ENCODE data around the gene CCT8. TPM values are rescaled to one million over a fixed set of nuclear protein-coding genes. Genes with fewer than 3 reads are reported as not detected.

CCT8 gene
- polyA plus RNA-seq, 3 donors = 71.9 to 173 (median 169) TPM

DNA sequence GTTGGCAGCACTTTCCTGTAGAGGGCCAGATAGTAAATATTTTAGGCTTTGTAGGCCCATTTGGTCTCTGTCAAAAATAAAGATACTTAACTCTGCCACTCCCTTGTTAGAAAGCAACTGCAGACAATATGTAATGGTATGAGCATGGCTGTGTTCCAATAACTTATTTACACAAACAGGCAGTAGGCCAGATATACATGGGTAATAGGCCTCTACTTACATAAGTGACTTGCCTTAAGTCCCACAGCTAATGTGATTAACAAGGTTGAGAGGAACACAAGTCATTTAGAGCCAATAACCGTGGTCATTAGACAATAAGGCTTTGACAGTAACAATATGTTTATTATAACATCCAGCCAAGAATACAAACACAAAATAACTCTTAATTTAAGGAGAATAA is 17.4 kb downstream of the CCT8 start:
- no peaks in the 10 kb centered on the region for H3K9me3 ChIP-seq (replicated peaks in 1 of 2; ENCODE audit: control insufficient read depth in 1 of 2, insufficient read depth in 1 of 2, low read length in 2 of 2)
- H3K79me2 ChIP-seq (ENCODE audit: insufficient read depth, low read length) = peaks cover 4% of the 10 kb centered on the region
- peaks cover 93 to 98% of the 10 kb centered on the region in 2 donors for H3K36me3 ChIP-seq (replicated peaks in 1 of 2; ENCODE audit: control insufficient read depth in 1 of 2, insufficient read depth in 2 of 2, low read length in 2 of 2)
- H3K9ac ChIP-seq (ENCODE audit: insufficient read depth, low read length, poor library complexity, severe bottlenecking) = no peak overlapping the region
- H3K27me3 ChIP-seq (ENCODE audit: control insufficient read depth in 2 of 2, insufficient read depth in 2 of 2, low read length in 2 of 2) = no peaks in the 10 kb centered on the region
- intact Hi-C loops (cut with micrococcal nuclease) = no loop called here
- Mint-ChIP-seq H3K4me1 (no peaks in the 10 kb centered on the region), H3K27ac (no peak overlapping the region), H3K27me3 (ENCODE audit: low read depth in 3 of 3) (no peaks in the 10 kb centered on the region), H3K9me3 (peaks cover 0 to 2% (median 0%) of the 10 kb centered on the region in 7 donors), H3K4me3 (no peak overlapping the region), H3K36me3 (peaks cover 45 to 47% of the 10 kb centered on the region in 2 donors)
- TF ChIP-seq, protein P1, sequence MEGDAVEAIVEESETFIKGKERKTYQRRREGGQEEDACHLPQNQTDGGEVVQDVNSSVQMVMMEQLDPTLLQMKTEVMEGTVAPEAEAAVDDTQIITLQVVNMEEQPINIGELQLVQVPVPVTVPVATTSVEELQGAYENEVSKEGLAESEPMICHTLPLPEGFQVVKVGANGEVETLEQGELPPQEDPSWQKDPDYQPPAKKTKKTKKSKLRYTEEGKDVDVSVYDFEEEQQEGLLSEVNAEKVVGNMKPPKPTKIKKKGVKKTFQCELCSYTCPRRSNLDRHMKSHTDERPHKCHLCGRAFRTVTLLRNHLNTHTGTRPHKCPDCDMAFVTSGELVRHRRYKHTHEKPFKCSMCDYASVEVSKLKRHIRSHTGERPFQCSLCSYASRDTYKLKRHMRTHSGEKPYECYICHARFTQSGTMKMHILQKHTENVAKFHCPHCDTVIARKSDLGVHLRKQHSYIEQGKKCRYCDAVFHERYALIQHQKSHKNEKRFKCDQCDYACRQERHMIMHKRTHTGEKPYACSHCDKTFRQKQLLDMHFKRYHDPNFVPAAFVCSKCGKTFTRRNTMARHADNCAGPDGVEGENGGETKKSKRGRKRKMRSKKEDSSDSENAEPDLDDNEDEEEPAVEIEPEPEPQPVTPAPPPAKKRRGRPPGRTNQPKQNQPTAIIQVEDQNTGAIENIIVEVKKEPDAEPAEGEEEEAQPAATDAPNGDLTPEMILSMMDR (IDR thresholded peaks at IDR 0.05) = no peak
- no peak overlapping the region for H3K4me2 ChIP-seq (replicated peaks; ENCODE audit: extremely low read depth, low read length, poor library complexity, severe bottlenecking)
- no peak overlapping the region for H3K27ac ChIP-seq (ENCODE audit: low read depth in 1 of 2, low read length in 2 of 2)
- no peaks in the 10 kb centered on the region for H3K4me1 ChIP-seq (ENCODE audit: control insufficient read depth in 1 of 2, insufficient read depth in 2 of 2, low read length in 2 of 2)
- no peak overlapping the region for H2AFZ ChIP-seq (ENCODE audit: insufficient read depth, low read depth, low read length, poor library complexity, severe bottlenecking)
- WGBS (ENCODE audit: insufficient coverage) = no CpG with 5 or more reads among the region's 1 CpG
- peaks cover 52% of the 10 kb centered on the region for H4K20me1 ChIP-seq (ENCODE audit: insufficient read depth, low read length)
- H3K4me3 ChIP-seq (replicated peaks in 1 of 3; ENCODE audit: low read depth in 2 of 3, low read length in 3 of 3) = no peak overlapping the region
- DNase-seq = no peak

DNA sequence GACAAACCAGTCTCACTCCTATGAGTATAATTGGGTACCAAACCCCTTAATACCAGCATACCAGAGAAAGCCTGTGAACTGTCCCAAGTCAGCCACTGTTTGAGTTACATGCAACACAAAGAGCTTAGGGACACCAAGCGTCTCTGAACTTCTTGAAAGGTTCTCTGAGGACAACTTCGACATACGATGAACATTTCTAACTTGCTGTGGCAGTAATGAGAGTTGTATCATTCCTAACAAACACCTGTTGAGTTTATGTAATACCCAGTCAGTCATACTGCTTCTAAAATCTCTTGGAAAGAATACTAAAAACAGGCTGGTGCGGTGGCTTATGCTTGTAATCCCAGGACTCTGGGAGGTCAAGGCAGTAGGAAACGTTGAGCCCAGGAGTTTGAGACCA is 18.4 kb downstream of the CCT8 start:
- Mint-ChIP-seq H3K4me3 (no peak overlapping the region), H3K4me1 (no peaks in the 10 kb centered on the region), H3K36me3 (peaks cover 38 to 39% of the 10 kb centered on the region in 2 donors), H3K27ac (peak overlapping the region in 2 of 7 donors; percentile 5 to 34), H3K27me3 (ENCODE audit: low read depth in 3 of 3) (no peaks in the 10 kb centered on the region), H3K9me3 (peaks cover 0 to 2% (median 0%) of the 10 kb centered on the region in 7 donors)
- H3K4me1 ChIP-seq (ENCODE audit: control insufficient read depth in 1 of 2, insufficient read depth in 2 of 2, low read length in 2 of 2) = no peaks in the 10 kb centered on the region
- H3K9me3 ChIP-seq (replicated peaks in 1 of 2; ENCODE audit: control insufficient read depth in 1 of 2, insufficient read depth in 1 of 2, low read length in 2 of 2) = no peaks in the 10 kb centered on the region
- H3K27ac ChIP-seq (ENCODE audit: low read depth in 1 of 2, low read length in 2 of 2) = no peak overlapping the region
- H2AFZ ChIP-seq (ENCODE audit: insufficient read depth, low read depth, low read length, poor library complexity, severe bottlenecking) = no peak overlapping the region
- TF ChIP-seq, protein P1 (IDR thresholded peaks at IDR 0.05) = no peak
- 83% methylated on average over 1 of the region's 5 CpGs for WGBS (ENCODE audit: insufficient coverage)
- peaks cover 4% of the 10 kb centered on the region for H3K79me2 ChIP-seq (ENCODE audit: insufficient read depth, low read length)
- peaks cover 45% of the 10 kb centered on the region for H4K20me1 ChIP-seq (ENCODE audit: insufficient read depth, low read length)
- DNase-seq = no peak
- H3K9ac ChIP-seq (ENCODE audit: insufficient read depth, low read length, poor library complexity, severe bottlenecking) = no peak overlapping the region
- H3K36me3 ChIP-seq (replicated peaks in 1 of 2; ENCODE audit: control insufficient read depth in 1 of 2, insufficient read depth in 2 of 2, low read length in 2 of 2) = peaks cover 93 to 98% of the 10 kb centered on the region in 2 donors
- intact Hi-C loops (cut with micrococcal nuclease) = no loop called here
- H3K4me2 ChIP-seq (replicated peaks; ENCODE audit: extremely low read depth, low read length, poor library complexity, severe bottlenecking) = no peak overlapping the region
- no peak overlapping the region for H3K4me3 ChIP-seq (replicated peaks in 1 of 3; ENCODE audit: low read depth in 2 of 3, low read length in 3 of 3)
- no peaks in the 10 kb centered on the region for H3K27me3 ChIP-seq (ENCODE audit: control insufficient read depth in 2 of 2, insufficient read depth in 2 of 2, low read length in 2 of 2)
